HCT116 (cell line): Measurements from ENCODE around the gene GLB1L. TPM values are rescaled to one million over a fixed set of nuclear protein-coding genes. Genes with fewer than 3 reads are reported as not detected.

Experiments used
- ATAC-seq: fragments of 200-7000 bp; cut with Tn5 transposase; 2 replicates; pipeline ENCODE4 v1.9.1; 2020; ENCODE audit warnings: mild to moderate bottlenecking, moderate library complexity
- BruUV-seq: library from RNA; stranded (reverse); fragments of 400-500 nt; replicated peaks from 2 replicates; lab custom pipeline; 2021; lab: Mats Ljungman, UMichigan
- CTCF ChIA-PET: fragments of 300-600 bp; sonication (Branson Sonifier 250); formaldehyde crosslinking; loops from one replicate; lab custom pipeline; 2021; ENCODE audit warnings: antibody characterized with exemption; lab: Charles Lee
- POLR2A ChIA-PET: fragments of 300-600, 350-600 bp; sonication (Branson Sonifier 250); formaldehyde crosslinking; loops from one replicate; lab custom pipeline; 2021; ENCODE audit warnings: antibody characterized with exemption; lab: Charles Lee
- RAD21 ChIA-PET, 2 experiments: fragments of 300-600 bp; sonication (Branson Sonifier 250); formaldehyde crosslinking; loops; one replicate each; lab custom pipeline; 2023; ENCODE audit warnings: low total read pairs in 2 of 2; ENCODE audit not compliant: uncharacterized antibody in 2 of 2, unreplicated experiment in 2 of 2, low non-redundant PET in 1 of 2; lab: Charles Lee
- DNase-seq: peaks from one replicate; pipeline ENCODE4 v3.0.0-alpha.2; 2010; ENCODE audit warnings: low read depth, low spot score
- H2AFZ ChIP-seq: fragments of 200-600 bp; shearing (Covaris generic), sonication (generic); 2 replicates; pipeline ENCODE4 v1.6.1; 2017; ENCODE audit warnings: low read depth, mixed run types, mixed read lengths, antibody characterized with exemption, low read length; ENCODE audit not compliant: poor library complexity, severe bottlenecking
- H3K27ac ChIP-seq: 2 replicates; pipeline ENCODE4 v1.5.1; 2012; ENCODE audit warnings: low read depth, low read length
- H3K27me3 ChIP-seq: fragments of 200-600 bp; sonication (generic); 2 replicates; pipeline ENCODE4 v1.6.1; 2016; ENCODE audit warnings: mixed run types, low read length, mixed read lengths; ENCODE audit not compliant: insufficient read depth
- H3K36me3 ChIP-seq, 2 experiments: fragments of 200-500 bp in 1 of 2; fragments of 200-600 bp in 1 of 2; sonication (Bioruptor generic) in 1 of 2; sonication (generic) in 1 of 2; 2 replicates each; pipeline versions ENCODE4 v1.5.1 to v1.6.1; 2014 to 2016; ENCODE audit warnings: low read length in 2 of 2, inconsistent platforms in 1 of 2, mixed read lengths in 1 of 2, mixed run types in 1 of 2; ENCODE audit not compliant: insufficient read depth in 2 of 2, control insufficient read depth in 1 of 2
- H3K4me1 ChIP-seq, 2 experiments: fragments of 200-600 bp in 1 of 2; sonication (generic) in 1 of 2; 2 replicates each; pipeline versions ENCODE4 v1.5.1 to v1.6.1; 2012 to 2017; ENCODE audit warnings: low read length in 2 of 2, inconsistent platforms in 1 of 2, mild to moderate bottlenecking in 1 of 2, mixed read lengths in 1 of 2, mixed run types in 1 of 2, moderate library complexity in 1 of 2; ENCODE audit not compliant: insufficient read depth in 2 of 2, control insufficient read depth in 1 of 2
- H3K4me2 ChIP-seq: fragments of 200-600 bp; sonication (generic); 2 replicates; pipeline ENCODE4 v1.6.1; 2017; ENCODE audit warnings: mixed run types, low read length, mixed read lengths
- H3K4me3 ChIP-seq, 2 experiments: fragments of 200-600 bp in 1 of 2; sonication (generic) in 1 of 2; replicated peaks in 1 of 2; 2 replicates each; pipeline ENCODE4 v1.5.1; 2011 to 2016; ENCODE audit warnings: low read length in 2 of 2, control low read depth in 1 of 2, low read depth in 1 of 2, mild to moderate bottlenecking in 1 of 2, mixed read lengths in 1 of 2, mixed run types in 1 of 2
- H3K79me2 ChIP-seq: fragments of 200-600 bp; sonication (generic); 2 replicates; pipeline ENCODE4 v1.6.1; 2017; ENCODE audit warnings: mild to moderate bottlenecking, mixed run types, low read length, moderate library complexity, mixed read lengths; ENCODE audit not compliant: insufficient read depth
- H3K9ac ChIP-seq: fragments of 200-600 bp; sonication (generic); 2 replicates; pipeline ENCODE4 v1.6.1; 2016; ENCODE audit warnings: low read length, mixed read lengths
- H3K9me2 ChIP-seq: fragments of 200-600 bp; sonication (generic), shearing (Covaris generic); 2 replicates; pipeline ENCODE4 v1.6.1; 2017; ENCODE audit warnings: mixed run types, mild to moderate bottlenecking, moderate library complexity; ENCODE audit not compliant: insufficient read depth
- H3K9me3 ChIP-seq, 2 experiments: fragments of 200-500 bp in 1 of 2; fragments of 200-600 bp in 1 of 2; sonication (Bioruptor generic) in 1 of 2; sonication (generic) in 1 of 2; 2 replicates each; pipeline ENCODE4 v1.6.1; 2014 to 2017; ENCODE audit warnings: low read length in 2 of 2, mixed read lengths in 2 of 2, inconsistent platforms in 1 of 2, low read depth in 1 of 2, mild to moderate bottlenecking in 1 of 2, mixed run types in 1 of 2, moderate library complexity in 1 of 2; ENCODE audit not compliant: control insufficient read depth in 1 of 2, insufficient read depth in 1 of 2
- H4K20me1 ChIP-seq: fragments of 200-600 bp; sonication (generic), shearing (Covaris generic); 2 replicates; pipeline ENCODE4 v1.6.1; 2017; ENCODE audit warnings: mixed run types, mild to moderate bottlenecking, moderate library complexity; ENCODE audit not compliant: insufficient read depth
- CEBPB ChIP-seq: IDR thresholded peaks from 2 replicates; pipeline ENCODE4 v1.6.1; 2012; ENCODE audit warnings: low read depth
- EZH2 ChIP-seq: fragments of 200-600 bp; sonication (generic); IDR thresholded peaks from 2 replicates; pipeline ENCODE4 v1.6.1; 2017; ENCODE audit warnings: antibody characterized with exemption, mixed run types
- POLR2AphosphoS5 ChIP-seq: IDR thresholded peaks from 2 replicates; pipeline ENCODE4 v1.6.1; 2011; ENCODE audit warnings: mild to moderate bottlenecking, low read depth, low read length, moderate library complexity
- SIN3A ChIP-seq: IDR thresholded peaks from 2 replicates; pipeline ENCODE4 v1.6.1; 2012; ENCODE audit warnings: low read depth
- SRF ChIP-seq: IDR thresholded peaks from 2 replicates; pipeline ENCODE4 v1.6.1; 2012; ENCODE audit warnings: low read depth
- intact Hi-C: fragments of 100-400 bp; cut with micrococcal nuclease; formaldehyde crosslinking; loops from 2 replicates; pipeline ENCODE4 v1.10.0; 2022
- total RNA-seq: library from RNA; stranded (reverse); gene quantifications from one replicate; pipeline ENCODE4 v1.2.1, GENCODE V29; 2021; ENCODE audit not compliant: unreplicated experiment
- TF ChIP-seq, protein P1 (sequence below), 3 experiments: fragments of 200-600 bp in 1 of 3; sonication (generic) in 1 of 3; IDR thresholded peaks in 2 of 3; conservative IDR thresholded peaks in 1 of 3; 2 replicates each; pipeline ENCODE4 v1.5.1; 2012 to 2017; ENCODE audit warnings: low read depth in 2 of 3, low read length in 2 of 3, antibody characterized with exemption in 1 of 3, borderline replicate concordance in 1 of 3, control low read depth in 1 of 3, mild to moderate bottlenecking in 1 of 3, mixed read lengths in 1 of 3, mixed run types in 1 of 3, moderate library complexity in 1 of 3; ENCODE audit not compliant: insufficient read depth in 1 of 3
- TF ChIP-seq, protein P2 (sequence below): IDR thresholded peaks from 2 replicates; pipeline ENCODE4 v1.6.1; 2012; ENCODE audit warnings: low read depth

GLB1L gene
- total RNA-seq, 1 experiment from 2014 or later = 6.6 TPM

DNA sequence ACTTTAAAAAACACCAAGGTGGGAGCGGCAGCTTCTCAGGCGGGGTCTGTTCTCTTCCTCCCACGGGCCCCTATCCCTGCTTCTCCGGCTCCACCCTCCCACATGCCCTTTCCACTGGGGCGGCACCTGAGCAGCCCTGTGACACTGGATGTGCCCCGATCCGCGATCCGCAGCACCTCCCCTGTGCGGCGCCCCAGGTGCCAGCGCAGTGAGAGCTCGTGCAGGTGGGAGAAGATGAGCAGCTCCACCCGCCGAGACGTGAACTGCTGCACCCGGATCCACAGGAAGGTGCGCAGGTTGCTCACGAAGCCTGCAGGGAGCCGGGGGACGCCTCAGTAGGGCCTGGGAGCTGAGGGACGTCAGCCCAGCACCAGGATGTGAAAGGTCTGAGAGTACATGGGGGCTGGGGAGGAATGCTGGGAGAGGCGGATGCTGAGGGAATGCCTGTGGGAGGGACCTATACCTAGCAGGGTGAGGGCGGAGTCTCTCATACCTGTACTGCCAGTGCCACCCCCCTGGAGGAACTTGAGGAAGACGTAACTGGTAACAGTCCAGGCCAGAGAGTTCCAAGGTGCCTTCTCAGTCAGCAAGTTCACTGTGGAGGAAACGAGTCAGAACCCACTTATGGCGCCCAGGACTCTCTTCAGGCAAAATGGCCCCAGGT, 29.2 kb downstream of the GLB1L start:
- no TSS peak for BruUV-seq
- H3K9ac ChIP-seq = no peak overlapping the region
- RAD21 ChIA-PET = interaction anchor here in 1 of 2 experiments (0.6 kb wide), 1 partner anchor 9 kb away, joined by 9 read pairs; the partner anchor contains the start of gene ZFAND2B
- no peaks in the 10 kb centered on the region for H3K9me3 ChIP-seq
- H3K4me1 ChIP-seq = peaks cover 9 to 37% of the 10 kb centered on the region in 2 experiments; a peak in 3 of 4 replicates
- intact Hi-C loops = no loop called here
- TF ChIP-seq CEBPB = no peak
- TF ChIP-seq POLR2AphosphoS5 = no peak
- TF ChIP-seq, protein P1, sequence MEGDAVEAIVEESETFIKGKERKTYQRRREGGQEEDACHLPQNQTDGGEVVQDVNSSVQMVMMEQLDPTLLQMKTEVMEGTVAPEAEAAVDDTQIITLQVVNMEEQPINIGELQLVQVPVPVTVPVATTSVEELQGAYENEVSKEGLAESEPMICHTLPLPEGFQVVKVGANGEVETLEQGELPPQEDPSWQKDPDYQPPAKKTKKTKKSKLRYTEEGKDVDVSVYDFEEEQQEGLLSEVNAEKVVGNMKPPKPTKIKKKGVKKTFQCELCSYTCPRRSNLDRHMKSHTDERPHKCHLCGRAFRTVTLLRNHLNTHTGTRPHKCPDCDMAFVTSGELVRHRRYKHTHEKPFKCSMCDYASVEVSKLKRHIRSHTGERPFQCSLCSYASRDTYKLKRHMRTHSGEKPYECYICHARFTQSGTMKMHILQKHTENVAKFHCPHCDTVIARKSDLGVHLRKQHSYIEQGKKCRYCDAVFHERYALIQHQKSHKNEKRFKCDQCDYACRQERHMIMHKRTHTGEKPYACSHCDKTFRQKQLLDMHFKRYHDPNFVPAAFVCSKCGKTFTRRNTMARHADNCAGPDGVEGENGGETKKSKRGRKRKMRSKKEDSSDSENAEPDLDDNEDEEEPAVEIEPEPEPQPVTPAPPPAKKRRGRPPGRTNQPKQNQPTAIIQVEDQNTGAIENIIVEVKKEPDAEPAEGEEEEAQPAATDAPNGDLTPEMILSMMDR (IDR thresholded peaks at IDR 0.05 in 2 of 3, conservative IDR thresholded peaks at IDR 0.05 in 1 of 3; ENCODE audit: borderline replicate concordance in 1 of 3, insufficient read depth in 1 of 3, low read depth in 2 of 3, low read length in 2 of 3) = no peak
- no peak for TF ChIP-seq EZH2
- TF ChIP-seq SRF = no peak
- TF ChIP-seq, protein P2, sequence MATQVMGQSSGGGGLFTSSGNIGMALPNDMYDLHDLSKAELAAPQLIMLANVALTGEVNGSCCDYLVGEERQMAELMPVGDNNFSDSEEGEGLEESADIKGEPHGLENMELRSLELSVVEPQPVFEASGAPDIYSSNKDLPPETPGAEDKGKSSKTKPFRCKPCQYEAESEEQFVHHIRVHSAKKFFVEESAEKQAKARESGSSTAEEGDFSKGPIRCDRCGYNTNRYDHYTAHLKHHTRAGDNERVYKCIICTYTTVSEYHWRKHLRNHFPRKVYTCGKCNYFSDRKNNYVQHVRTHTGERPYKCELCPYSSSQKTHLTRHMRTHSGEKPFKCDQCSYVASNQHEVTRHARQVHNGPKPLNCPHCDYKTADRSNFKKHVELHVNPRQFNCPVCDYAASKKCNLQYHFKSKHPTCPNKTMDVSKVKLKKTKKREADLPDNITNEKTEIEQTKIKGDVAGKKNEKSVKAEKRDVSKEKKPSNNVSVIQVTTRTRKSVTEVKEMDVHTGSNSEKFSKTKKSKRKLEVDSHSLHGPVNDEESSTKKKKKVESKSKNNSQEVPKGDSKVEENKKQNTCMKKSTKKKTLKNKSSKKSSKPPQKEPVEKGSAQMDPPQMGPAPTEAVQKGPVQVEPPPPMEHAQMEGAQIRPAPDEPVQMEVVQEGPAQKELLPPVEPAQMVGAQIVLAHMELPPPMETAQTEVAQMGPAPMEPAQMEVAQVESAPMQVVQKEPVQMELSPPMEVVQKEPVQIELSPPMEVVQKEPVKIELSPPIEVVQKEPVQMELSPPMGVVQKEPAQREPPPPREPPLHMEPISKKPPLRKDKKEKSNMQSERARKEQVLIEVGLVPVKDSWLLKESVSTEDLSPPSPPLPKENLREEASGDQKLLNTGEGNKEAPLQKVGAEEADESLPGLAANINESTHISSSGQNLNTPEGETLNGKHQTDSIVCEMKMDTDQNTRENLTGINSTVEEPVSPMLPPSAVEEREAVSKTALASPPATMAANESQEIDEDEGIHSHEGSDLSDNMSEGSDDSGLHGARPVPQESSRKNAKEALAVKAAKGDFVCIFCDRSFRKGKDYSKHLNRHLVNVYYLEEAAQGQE = no peak
- no peak for TF ChIP-seq SIN3A
- H3K36me3 ChIP-seq = peaks cover 0 to 15% of the 10 kb centered on the region in 2 experiments; a peak in 1 of 4 replicates
- H3K9me2 ChIP-seq = no peaks in the 10 kb centered on the region
- ATAC-seq (no peak), DNase-seq (no peak)
- POLR2A ChIA-PET = interaction anchor here (2.3 kb wide), 1 partner anchor 9 kb away, joined by 18 read pairs; the partner anchor contains the start of gene ZFAND2B
- CTCF ChIA-PET = interaction anchor here (0.6 kb wide), 1 partner anchor 37 kb away, joined by 5 read pairs; no protein-coding TSS in a partner anchor
- H3K4me2 ChIP-seq = no peak overlapping the region
- no peaks in the 10 kb centered on the region for H3K27me3 ChIP-seq
- no peak overlapping the region for H2AFZ ChIP-seq
- H4K20me1 ChIP-seq = no peaks in the 10 kb centered on the region
- no peak overlapping the region for H3K27ac ChIP-seq
- H3K4me3 ChIP-seq = no peak overlapping the region
- H3K79me2 ChIP-seq = no peaks in the 10 kb centered on the region
